ENCODE results near the gene THAP11. TPM values are rescaled to one million over a fixed set of nuclear protein-coding genes. Genes with fewer than 3 reads are reported as not detected.
A peak's percentile ranks its signal among the peaks of the same experiment; 100 is the strongest.

Gene THAP11
- polyA plus RNA-seq, 2 of the 4 experiments (the other 2 are of a cell fraction) = 30.9 to 33.2 TPM

DNA sequence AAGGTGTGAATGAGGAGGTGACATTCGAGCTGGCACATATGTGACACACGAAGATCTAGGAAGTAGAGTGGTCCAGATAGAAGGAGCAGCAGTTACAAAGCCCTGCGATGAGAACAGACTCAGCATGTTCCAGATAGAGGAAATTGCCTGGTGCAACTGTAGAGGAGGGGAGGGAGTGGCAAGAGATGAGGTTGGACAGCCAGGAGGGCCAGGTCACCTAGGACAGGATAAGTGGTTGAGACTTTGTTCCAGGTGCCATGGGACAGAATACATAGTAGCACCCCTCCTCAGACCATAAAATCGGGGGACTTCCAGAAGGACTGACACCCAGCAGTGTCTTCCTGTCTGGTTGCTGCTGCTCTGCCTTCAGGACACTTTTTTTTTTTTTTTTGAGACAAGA is 16.4 kb downstream of the THAP11 start:
- ATAC-seq = no peak
- no peak for DNase-seq (ENCODE audit: low read depth in 1 of 2, low spot score in 1 of 2)
- CTCF ChIA-PET = interaction anchor here (0.6 to 9.3 kb wide), 7 partner anchors 10 to 416 kb away, joined by 3 to 86 read pairs (median 5); partner anchors contain the start of gene NRN1L
- Histone ChIP-seq H3K9me3 (no peaks in the 10 kb centered on the region), H3K4me2 (peak overlapping the region; percentile 65), H3K27ac (peak overlapping the region in 1 of 2 experiments; percentile 53; a peak in 3 of 6 replicates), H3K4me3 (no peak overlapping the region), H3K4me1 (peaks cover 62% of the 10 kb centered on the region)
- 72% methylated on average over 4 of the region's 4 CpGs for WGBS (ENCODE audit: missing lambda C conversion rate)
- no peak for FAIRE-seq
- TF ChIP-seq MYC (IDR thresholded peaks at IDR 0.05; ENCODE audit: borderline replicate concordance, low read length) (no peak), ZNF302 (CRISPR knock-in tag; IDR thresholded peaks at IDR 0.05) (no peak), JUN (IDR thresholded peaks at IDR 0.05) (no peak)
- POLR2A ChIA-PET = no interaction called here

DNA sequence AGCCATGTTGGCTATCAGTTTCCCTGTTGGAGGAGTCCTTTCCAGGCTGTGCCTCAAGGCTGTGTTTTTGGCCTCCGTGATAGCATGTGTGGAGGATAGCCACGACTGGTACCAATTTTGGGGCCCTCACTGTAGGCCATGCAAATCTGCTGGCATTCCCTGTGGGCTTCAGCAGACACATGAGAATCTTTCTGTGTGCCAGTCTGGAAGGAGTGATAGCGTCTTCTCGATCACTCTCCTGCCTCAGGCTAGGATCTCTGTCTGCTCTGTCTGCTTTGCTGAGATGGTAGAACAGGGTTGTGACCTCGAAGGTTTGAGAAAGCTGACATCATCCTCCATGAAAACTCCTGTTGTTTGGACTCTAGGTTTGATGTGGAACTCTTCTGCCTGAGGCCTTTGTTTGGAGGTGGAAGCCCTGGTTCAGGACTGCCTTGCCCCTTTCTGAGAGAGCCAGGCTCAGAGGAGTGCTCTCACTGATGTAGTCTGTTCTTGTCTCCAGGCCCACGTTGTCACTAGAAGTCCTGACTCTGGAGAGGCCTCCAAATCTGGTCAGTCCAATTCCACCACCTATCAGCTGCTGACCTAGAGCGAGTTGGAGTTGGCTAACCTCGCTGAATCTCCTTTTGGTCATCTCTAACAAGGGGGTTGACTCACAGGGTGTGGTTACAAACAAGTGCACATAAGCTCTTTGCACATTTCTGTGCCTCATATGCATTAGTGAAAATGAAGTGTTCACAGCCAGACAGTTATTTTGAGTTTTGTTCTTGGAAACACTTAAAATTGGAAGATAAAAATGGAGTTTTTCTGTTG is 18.7 kb downstream of the THAP11 start:
- 64% methylated on average over 8 of the region's 8 CpGs for WGBS (ENCODE audit: missing lambda C conversion rate)
- ATAC-seq (no peak), FAIRE-seq (no peak), DNase-seq (ENCODE audit: low read depth in 1 of 2, low spot score in 1 of 2) (peak in 1 of 2 experiments; percentile 44)
- peaks cover 58% of the 10 kb centered on the region for H3K4me1 ChIP-seq
- POLR2A ChIA-PET = no interaction called here
- H3K4me3 ChIP-seq = no peak overlapping the region
- no peak for TF ChIP-seq POLR2AphosphoS2 (conservative IDR thresholded peaks at IDR 0.05; ENCODE audit: low read length)
- no peak for TF ChIP-seq HDAC2 (IDR thresholded peaks at IDR 0.05)
- no peak for TF ChIP-seq HOXA7 (CRISPR knock-in tag; IDR thresholded peaks at IDR 0.05)
- TF ChIP-seq ZC3H11A (IDR thresholded peaks at IDR 0.05) = no peak
- no peaks in the 10 kb centered on the region for H3K9me3 ChIP-seq
- H3K27ac ChIP-seq = peak overlapping the region in 1 of 2 experiments; percentile 37; a peak in 2 of 6 replicates
- H3K4me2 ChIP-seq = peak overlapping the region; percentile 35; the same call in 2 of the 3 replicates
- CTCF ChIA-PET = interaction anchor here (0.6 to 9.3 kb wide), 6 partner anchors 8 to 180 kb away, joined by 3 to 86 read pairs (median 3); partner anchors contain the start of gene NRN1L

GRCh38 chr16:67861877-67862276 is 19.8 kb downstream of the THAP11 start:
- ChIA-PET POLR2A (interaction anchor here (2.0 kb wide), 1 partner anchor 11 kb away, joined by 5 read pairs; the partner anchor contains the start of gene EDC4), CTCF (interaction anchor here (1.0 to 9.3 kb wide), 10 partner anchors 9 to 341 kb away, joined by 3 to 86 read pairs (median 6); partner anchors contain the start of gene NRN1L)
- FAIRE-seq (no peak), ATAC-seq (no peak), DNase-seq (ENCODE audit: low read depth in 1 of 2, low spot score in 1 of 2) (no peak)
- Histone ChIP-seq H3K4me1 (peaks cover 52% of the 10 kb centered on the region), H3K4me2 (no peak overlapping the region), H3K9me3 (no peaks in the 10 kb centered on the region), H3K4me3 (no peak overlapping the region), H3K27ac (no peak overlapping the region)
- no peak for TF ChIP-seq REST (IDR thresholded peaks at IDR 0.05)
- TF ChIP-seq HDAC2 (IDR thresholded peaks at IDR 0.05) = no peak
- no peak for TF ChIP-seq MAFK (IDR thresholded peaks at IDR 0.05; ENCODE audit: partially characterized antibody)
- no peak for TF ChIP-seq GATA3 (IDR thresholded peaks at IDR 0.05; ENCODE audit: borderline replicate concordance)
- TF ChIP-seq ESRRA (IDR thresholded peaks at IDR 0.05; ENCODE audit: borderline replicate concordance, low read length) = no peak
- no peak for TF ChIP-seq CHD2 (IDR thresholded peaks at IDR 0.05; ENCODE audit: low read length, partially characterized antibody)
- TF ChIP-seq MAZ (IDR thresholded peaks at IDR 0.05; ENCODE audit: borderline replicate concordance, low read depth, low read length) = no peak
- TF ChIP-seq NPAS2 (CRISPR knock-in tag; IDR thresholded peaks at IDR 0.05; ENCODE audit: borderline replicate concordance) = no peak
- no peak for TF ChIP-seq CTCF (IDR thresholded peaks at IDR 0.05)
- TF ChIP-seq RFX5 (IDR thresholded peaks at IDR 0.05) = no peak
- no peak for TF ChIP-seq RCOR1 (IDR thresholded peaks at IDR 0.05; ENCODE audit: low read depth, low read length)
- TF ChIP-seq, protein P1, sequence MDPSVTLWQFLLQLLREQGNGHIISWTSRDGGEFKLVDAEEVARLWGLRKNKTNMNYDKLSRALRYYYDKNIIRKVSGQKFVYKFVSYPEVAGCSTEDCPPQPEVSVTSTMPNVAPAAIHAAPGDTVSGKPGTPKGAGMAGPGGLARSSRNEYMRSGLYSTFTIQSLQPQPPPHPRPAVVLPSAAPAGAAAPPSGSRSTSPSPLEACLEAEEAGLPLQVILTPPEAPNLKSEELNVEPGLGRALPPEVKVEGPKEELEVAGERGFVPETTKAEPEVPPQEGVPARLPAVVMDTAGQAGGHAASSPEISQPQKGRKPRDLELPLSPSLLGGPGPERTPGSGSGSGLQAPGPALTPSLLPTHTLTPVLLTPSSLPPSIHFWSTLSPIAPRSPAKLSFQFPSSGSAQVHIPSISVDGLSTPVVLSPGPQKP (IDR thresholded peaks at IDR 0.05; ENCODE audit: low read depth, low read length) = no peak
- TF ChIP-seq MYC (IDR thresholded peaks at IDR 0.05; ENCODE audit: borderline replicate concordance, low read length) = no peak
- no peak for TF ChIP-seq SREBF2 (IDR thresholded peaks at IDR 0.05)
- 92% methylated on average over 6 of the region's 6 CpGs for WGBS (ENCODE audit: missing lambda C conversion rate)

All from A549 (cell line).